Liver (tissue), 9 donors: ENCODE data around the gene TMEM86B. TPM values are rescaled to one million over a fixed set of nuclear protein-coding genes. Genes with fewer than 3 reads are reported as not detected.

Experiments
- DNase-seq: peaks from one replicate; pipeline ENCODE4 v3.0.0-alpha.2; 2017; ENCODE audit warnings: low spot score
- H3K27ac ChIP-seq, 2 donors: one replicate each; pipeline ENCODE4 v1.7.0; 2013; ENCODE audit warnings: inconsistent platforms in 2 of 2, low read length in 2 of 2, control low read depth in 1 of 2, low read depth in 1 of 2, mild to moderate bottlenecking in 1 of 2
- H3K27me3 ChIP-seq, 4 donors: one replicate each; pipeline versions ENCODE4 v1.6.1 to v1.7.0; 2013; ENCODE audit warnings: low read length in 3 of 4, inconsistent platforms in 1 of 4, mild to moderate bottlenecking in 1 of 4, moderate library complexity in 1 of 4; ENCODE audit not compliant: control insufficient read depth in 4 of 4, insufficient read depth in 4 of 4
- H3K36me3 ChIP-seq, 4 donors: one replicate each; pipeline versions ENCODE4 v1.6.1 to v1.7.0; 2013; ENCODE audit warnings: low read length in 3 of 4, mild to moderate bottlenecking in 3 of 4, low read depth in 1 of 4, moderate library complexity in 1 of 4; ENCODE audit not compliant: control insufficient read depth in 4 of 4, insufficient read depth in 3 of 4
- H3K4me1 ChIP-seq, 4 donors: one replicate each; pipeline versions ENCODE4 v1.6.1 to v1.7.0; 2013; ENCODE audit warnings: low read length in 3 of 4, mild to moderate bottlenecking in 3 of 4, moderate library complexity in 1 of 4; ENCODE audit not compliant: control insufficient read depth in 4 of 4, insufficient read depth in 4 of 4
- H3K4me3 ChIP-seq, 3 donors: one replicate each; pipeline versions ENCODE4 v1.6.1 to v1.7.0; 2013; ENCODE audit warnings: low read length in 3 of 3, control low read depth in 1 of 3, low read depth in 1 of 3, mild to moderate bottlenecking in 1 of 3
- H3K9ac ChIP-seq, 2 donors: one replicate each; pipeline ENCODE4 v1.7.0; 2013; ENCODE audit warnings: low read length in 2 of 2, mild to moderate bottlenecking in 2 of 2, moderate library complexity in 2 of 2, control low read depth in 1 of 2, low read depth in 1 of 2
- H3K9me3 ChIP-seq, 4 donors: one replicate each; pipeline versions ENCODE4 v1.6.1 to v1.7.0; 2013; ENCODE audit warnings: low read length in 3 of 4; ENCODE audit not compliant: control insufficient read depth in 4 of 4
- ATF3 ChIP-seq: IDR thresholded peaks from 2 replicates; pipeline ENCODE4 v1.6.1; 2016; ENCODE audit warnings: antibody characterized with exemption
- CTCF ChIP-seq: fragments of 150-350 bp; IDR thresholded peaks from 2 replicates; pipeline ENCODE4 v1.5.1; 2017; ENCODE audit warnings: improper control_type of control experiment, low read depth, low read length; ENCODE audit not compliant: missing input control
- EGR1 ChIP-seq, 2 donors: IDR thresholded peaks; 2 replicates each; pipeline ENCODE4 v1.6.1; 2016 to 2018; ENCODE audit warnings: antibody characterized with exemption in 2 of 2, low read depth in 2 of 2
- FOXA1 ChIP-seq: IDR thresholded peaks from 2 replicates; pipeline ENCODE4 v1.6.1; 2016; ENCODE audit warnings: antibody characterized with exemption
- FOXA2 ChIP-seq: IDR thresholded peaks from 2 replicates; pipeline ENCODE4 v1.6.1; 2016; ENCODE audit warnings: antibody characterized with exemption
- GABPA ChIP-seq, 2 donors: IDR thresholded peaks in 1 of 2; conservative IDR thresholded peaks in 1 of 2; 2 replicates each; pipeline ENCODE4 v1.6.1; 2016; ENCODE audit warnings: antibody characterized with exemption in 2 of 2, mild to moderate bottlenecking in 1 of 2, moderate library complexity in 1 of 2
- HNF4A ChIP-seq, 2 donors: conservative IDR thresholded peaks; 2 replicates each; pipeline ENCODE4 v1.6.1; 2016; ENCODE audit warnings: antibody characterized with exemption in 2 of 2, mild to moderate bottlenecking in 2 of 2
- HNF4G ChIP-seq: IDR thresholded peaks from 2 replicates; pipeline ENCODE4 v1.6.1; 2016; ENCODE audit warnings: antibody characterized with exemption
- JUND ChIP-seq, 2 donors: IDR thresholded peaks; 2 replicates each; pipeline ENCODE4 v1.6.1; 2016; ENCODE audit warnings: antibody characterized with exemption in 2 of 2
- MAX ChIP-seq: IDR thresholded peaks from 2 replicates; pipeline ENCODE4 v1.6.1; 2016; ENCODE audit warnings: antibody characterized with exemption
- NR2F2 ChIP-seq: IDR thresholded peaks from 2 replicates; pipeline ENCODE4 v1.6.1; 2016; ENCODE audit warnings: antibody characterized with exemption
- RAD21 ChIP-seq, 2 donors: IDR thresholded peaks; 2 replicates each; pipeline ENCODE4 v1.6.1; 2016; ENCODE audit warnings: antibody characterized with exemption in 2 of 2, mild to moderate bottlenecking in 2 of 2
- REST ChIP-seq: IDR thresholded peaks from 2 replicates; pipeline ENCODE4 v1.6.1; 2016; ENCODE audit warnings: antibody characterized with exemption, mild to moderate bottlenecking
- RXRA ChIP-seq, 2 donors: IDR thresholded peaks; 2 replicates each; pipeline ENCODE4 v1.6.1; 2017 to 2018; ENCODE audit warnings: antibody characterized with exemption in 2 of 2, mild to moderate bottlenecking in 1 of 2
- SP1 ChIP-seq: IDR thresholded peaks from 2 replicates; pipeline ENCODE4 v1.6.1; 2018; ENCODE audit warnings: antibody characterized with exemption, mild to moderate bottlenecking
- TAF1 ChIP-seq: conservative IDR thresholded peaks from 2 replicates; pipeline ENCODE4 v1.6.1; 2016; ENCODE audit warnings: antibody characterized with exemption, mild to moderate bottlenecking
- YY1 ChIP-seq: IDR thresholded peaks from 2 replicates; pipeline ENCODE4 v1.6.1; 2016; ENCODE audit warnings: antibody characterized with exemption, mild to moderate bottlenecking
- ZBTB33 ChIP-seq: IDR thresholded peaks from 2 replicates; pipeline ENCODE4 v1.6.1; 2016; ENCODE audit warnings: antibody characterized with exemption
- WGBS: extraction: QIAGEN DNeasy Blood & Tissue Kit; methylation state at CpG from one replicate; pipeline ENCODE4 v1.1.7; 2013; 5-methylcytosine and 5-hydroxymethylcytosine counted together
- polyA plus RNA-seq, 2 donors: library from polyadenylated mRNA; stranded (reverse) in 1 of 2; unstranded in 1 of 2; fragments of 200-250 nt in 1 of 2; fragments of >200 nt in 1 of 2; fragmentation: Nextera tagmentation in 1 of 2; extraction: Ambion mirVana in 1 of 2; gene quantifications; one replicate each; pipeline versions ENCODE4 v1.2.1 to v1.2.3, GENCODE V29; 2013 to 2015
- total RNA-seq, 2 donors: library from RNA; depleted of rRNA; stranded (reverse); fragments of >200 nt; gene quantifications; one replicate each; pipeline ENCODE4 v1.2.3, GENCODE V29; 2014
- donor health status: healthy.
- donor health status: healthy.
- donor health status: healthy.
- donor health status: healthy.
- donor health status: healthy.

TMEM86B gene
- total and polyA plus RNA-seq, 4 donors: 4.8 to 20.1 (median 16.6) TPM

- DNase-seq: no peak
- H3K36me3 ChIP-seq: peaks cover 4 to 16% (median 7%) of the 10 kb centered on the region in 4 donors
- TF ChIP-seq JUND (IDR thresholded peaks at IDR 0.05) (no peak), SP1 (no peak), EGR1 (IDR thresholded peaks at IDR 0.05; ENCODE audit: low read depth in 2 of 2) (no peak), MAX (no peak), ZBTB33 (no peak), TAF1 (no peak), GABPA (IDR thresholded peaks at IDR 0.05 in 1 of 2, conservative IDR thresholded peaks at IDR 0.05 in 1 of 2) (no peak), HNF4A (conservative IDR thresholded peaks at IDR 0.05) (no peak), FOXA2 (no peak), HNF4G (no peak), NR2F2 (no peak), ATF3 (no peak), YY1 (no peak), RAD21 (IDR thresholded peaks at IDR 0.05) (no peak), REST (no peak), CTCF (no peak), FOXA1 (no peak), RXRA (IDR thresholded peaks at IDR 0.05) (no peak)
- peaks cover 5 to 29% (median 23%) of the 10 kb centered on the region in 4 donors for H3K4me1 ChIP-seq
- 88% methylated on average over 18 of the region's 18 CpGs for WGBS
- no peaks in the 10 kb centered on the region for H3K9me3 ChIP-seq
- no peaks in the 10 kb centered on the region for H3K27me3 ChIP-seq
- no peak overlapping the region for H3K27ac ChIP-seq
- no peak overlapping the region for H3K9ac ChIP-seq
- no peak overlapping the region for H3K4me3 ChIP-seq
Observed at GRCh38 chr19:55226788-55227187, 1.8 kb downstream of the TMEM86B start.
